Esophagus mucosa (tissue), 1 donor: ENCODE data around the gene PSEN1. TPM values are rescaled to one million over a fixed set of nuclear protein-coding genes. Genes with fewer than 3 reads are reported as not detected.

Experiments used
- total RNA-seq: library from RNA; stranded (reverse); gene quantifications from one replicate; pipeline ENCODE4 v1.2.4, GENCODE V29; 2023
- donor health status: DM: yes; HTN: yes; CAD: no.

Gene PSEN1
- total RNA-seq, 1 donor from 2014 or later, result 48.3 TPM

Other genes starting within 250 kb of the PSEN1 start
- gene DPF3, start 242.4 kb upstream of the PSEN1 start, total RNA-seq, result 1.1 TPM
- gene DCAF4, start 210.0 kb upstream of the PSEN1 start, total RNA-seq, result 9.6 TPM
- 10.7 TPM for gene ZFYVE1, start 109.4 kb upstream of the PSEN1 start, total RNA-seq
- 35.1 TPM for gene RBM25, start 78.0 kb upstream of the PSEN1 start, total RNA-seq
- 5.1 TPM for gene PAPLN, start 101.0 kb downstream of the PSEN1 start, total RNA-seq